ENCODE measurements around the gene UNCX. TPM values are rescaled to one million over a fixed set of nuclear protein-coding genes. Genes with fewer than 3 reads are reported as not detected.

UNCX gene
- total RNA-seq, 1 experiment from 2014 or later = not detected

DNA sequence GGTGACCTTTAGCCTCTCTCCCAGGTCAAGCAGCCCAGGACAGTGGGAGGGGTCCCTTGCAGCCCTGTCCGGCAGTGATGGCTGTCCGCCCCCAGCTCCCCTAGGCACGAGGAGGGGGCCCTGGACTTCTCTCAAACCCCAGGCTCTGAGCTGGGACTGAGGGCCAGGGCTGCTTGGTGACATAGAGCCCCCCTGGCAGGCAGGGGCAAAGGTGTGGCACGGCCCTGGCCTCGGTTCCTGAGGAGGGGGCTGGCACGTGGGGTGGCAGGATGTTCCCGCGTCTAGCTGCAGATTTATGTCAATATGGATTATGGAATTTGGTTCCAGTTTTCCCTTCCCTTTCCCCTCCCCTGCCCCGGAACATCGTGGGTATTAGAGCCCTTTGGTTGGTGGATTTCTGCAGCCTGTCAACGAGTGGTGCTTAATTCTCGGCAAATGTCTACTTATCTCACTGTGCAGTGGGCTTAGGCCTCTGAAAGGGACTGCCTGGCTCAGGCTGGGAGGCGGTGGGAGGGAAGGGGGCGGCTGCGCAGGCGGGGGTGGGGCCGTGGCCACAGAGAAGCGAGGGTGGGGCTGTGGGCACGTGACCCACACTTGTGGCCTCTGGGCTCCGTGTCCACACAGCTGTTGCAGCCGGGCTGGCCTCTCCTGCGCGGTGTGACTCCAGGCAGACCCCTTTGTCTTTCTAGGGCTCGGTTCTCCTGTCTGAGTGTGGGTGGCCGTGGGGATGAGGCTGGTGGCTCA is 19.3 kb downstream of the UNCX start:
- intact Hi-C loops (cut with micrococcal nuclease; ENCODE audit: unreplicated experiment) = no loop called here
- no peak for DNase-seq
- no TSS peak for BruUV-seq (replicated peaks)
- Mint-ChIP-seq H3K27ac (ENCODE audit: unreplicated experiment) (no peak overlapping the region), H3K27me3 (ENCODE audit: unreplicated experiment) (peaks cover 100% of the 10 kb centered on the region), H3K4me1 (ENCODE audit: low read depth, unreplicated experiment) (peaks cover 12% of the 10 kb centered on the region), H3K9me3 (ENCODE audit: low read depth, unreplicated experiment) (no peaks in the 10 kb centered on the region), H3K36me3 (ENCODE audit: insufficient read depth, unreplicated experiment) (peaks cover 4% of the 10 kb centered on the region), H3K4me3 (ENCODE audit: low read depth, unreplicated experiment) (no peak overlapping the region)
- TF ChIP-seq, protein P1, sequence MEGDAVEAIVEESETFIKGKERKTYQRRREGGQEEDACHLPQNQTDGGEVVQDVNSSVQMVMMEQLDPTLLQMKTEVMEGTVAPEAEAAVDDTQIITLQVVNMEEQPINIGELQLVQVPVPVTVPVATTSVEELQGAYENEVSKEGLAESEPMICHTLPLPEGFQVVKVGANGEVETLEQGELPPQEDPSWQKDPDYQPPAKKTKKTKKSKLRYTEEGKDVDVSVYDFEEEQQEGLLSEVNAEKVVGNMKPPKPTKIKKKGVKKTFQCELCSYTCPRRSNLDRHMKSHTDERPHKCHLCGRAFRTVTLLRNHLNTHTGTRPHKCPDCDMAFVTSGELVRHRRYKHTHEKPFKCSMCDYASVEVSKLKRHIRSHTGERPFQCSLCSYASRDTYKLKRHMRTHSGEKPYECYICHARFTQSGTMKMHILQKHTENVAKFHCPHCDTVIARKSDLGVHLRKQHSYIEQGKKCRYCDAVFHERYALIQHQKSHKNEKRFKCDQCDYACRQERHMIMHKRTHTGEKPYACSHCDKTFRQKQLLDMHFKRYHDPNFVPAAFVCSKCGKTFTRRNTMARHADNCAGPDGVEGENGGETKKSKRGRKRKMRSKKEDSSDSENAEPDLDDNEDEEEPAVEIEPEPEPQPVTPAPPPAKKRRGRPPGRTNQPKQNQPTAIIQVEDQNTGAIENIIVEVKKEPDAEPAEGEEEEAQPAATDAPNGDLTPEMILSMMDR (IDR thresholded peaks at IDR 0.05; ENCODE audit: unreplicated experiment) = no peak
- CTCF ChIA-PET = interaction anchor here (1.3 to 1.8 kb wide), 2 partner anchors 13 to 41 kb away, joined by 3 to 6 read pairs; no protein-coding TSS in a partner anchor

DNA sequence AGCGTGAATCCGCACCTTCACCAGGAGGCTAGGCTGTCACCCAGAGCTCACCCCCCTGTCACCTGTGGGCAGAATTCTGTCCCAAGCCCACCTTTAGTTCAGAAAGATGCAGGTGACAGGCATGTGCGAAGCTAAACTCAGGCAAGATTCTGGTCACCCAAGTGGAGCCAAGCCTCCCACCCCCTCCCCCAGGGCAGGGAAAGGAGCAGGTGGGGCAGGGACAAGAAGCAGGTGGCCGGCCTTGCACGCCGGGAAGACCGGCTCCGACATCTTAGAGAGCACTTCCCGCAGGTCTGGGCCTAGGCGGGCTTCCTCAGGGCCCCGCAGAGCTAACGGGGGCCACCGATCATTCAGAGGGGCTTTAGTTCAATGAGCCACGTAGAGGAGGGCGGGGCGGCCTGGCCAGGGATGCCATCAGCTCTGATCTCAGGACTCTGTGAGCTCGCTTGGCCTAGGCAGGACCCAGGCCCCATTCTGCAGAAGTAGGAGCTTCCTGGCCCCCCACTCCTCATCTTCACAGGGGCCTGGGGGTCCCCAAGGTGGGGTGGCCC is 19.9 kb downstream of the UNCX start:
- BruUV-seq (replicated peaks) = no TSS peak
- intact Hi-C loops (cut with micrococcal nuclease; ENCODE audit: unreplicated experiment) = no loop called here
- H3K4me3 Mint-ChIP-seq (ENCODE audit: low read depth, unreplicated experiment) = no peak overlapping the region

DNA sequence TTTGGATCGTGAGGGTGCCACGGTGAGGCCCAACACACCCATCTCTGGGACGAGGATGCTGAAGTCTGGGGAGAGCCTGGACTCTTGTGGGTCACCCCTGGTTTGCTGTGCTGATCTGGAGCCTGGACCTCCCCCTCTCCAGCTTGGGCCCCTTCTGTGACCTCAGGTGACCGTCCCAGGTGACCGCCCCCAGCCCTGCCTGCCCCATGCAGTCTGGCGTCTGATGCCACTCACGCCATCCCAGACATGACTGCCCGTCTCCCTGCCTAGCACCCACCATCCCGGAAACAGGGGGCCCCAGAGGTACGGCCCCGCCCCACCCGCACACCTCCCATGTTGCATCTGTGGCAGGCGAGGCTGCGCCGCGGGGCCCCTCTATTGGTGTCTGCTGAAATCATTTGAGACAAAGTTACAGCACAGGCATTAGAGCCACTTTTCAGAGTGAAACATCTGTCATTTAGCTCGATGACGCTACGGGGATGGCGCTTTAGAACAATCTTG is 21.1 kb downstream of the UNCX start:
- Mint-ChIP-seq H3K4me1 (ENCODE audit: low read depth, unreplicated experiment) (peaks cover 12% of the 10 kb centered on the region), H3K36me3 (ENCODE audit: insufficient read depth, unreplicated experiment) (no peaks in the 10 kb centered on the region), H3K4me3 (ENCODE audit: low read depth, unreplicated experiment) (peak overlapping the region; percentile 65), H3K9me3 (ENCODE audit: low read depth, unreplicated experiment) (no peaks in the 10 kb centered on the region), H3K27me3 (ENCODE audit: unreplicated experiment) (peaks cover 98% of the 10 kb centered on the region), H3K27ac (ENCODE audit: unreplicated experiment) (no peak overlapping the region)
- TF ChIP-seq, protein P1 (IDR thresholded peaks at IDR 0.05; ENCODE audit: unreplicated experiment) = no peak
- CTCF ChIA-PET = interaction anchor here (0.5 to 1.0 kb wide), 2 partner anchors 9 to 63 kb away, joined by 3 to 4 read pairs; no protein-coding TSS in a partner anchor
- DNase-seq = no peak
- intact Hi-C loops (cut with micrococcal nuclease; ENCODE audit: unreplicated experiment) = no loop called here
- no TSS peak for BruUV-seq (replicated peaks)

More for the DNA sequence above, 19.9 kb downstream of the UNCX start:
- Mint-ChIP-seq H3K27me3 (ENCODE audit: unreplicated experiment) (peaks cover 100% of the 10 kb centered on the region), H3K4me1 (ENCODE audit: low read depth, unreplicated experiment) (peaks cover 12% of the 10 kb centered on the region), H3K27ac (ENCODE audit: unreplicated experiment) (no peak overlapping the region), H3K36me3 (ENCODE audit: insufficient read depth, unreplicated experiment) (peaks cover 3% of the 10 kb centered on the region), H3K9me3 (ENCODE audit: low read depth, unreplicated experiment) (no peaks in the 10 kb centered on the region)
- CTCF ChIA-PET = interaction anchor here (1.3 to 1.8 kb wide), 2 partner anchors 13 to 42 kb away, joined by 3 to 6 read pairs; no protein-coding TSS in a partner anchor
- TF ChIP-seq, protein P1 (IDR thresholded peaks at IDR 0.05; ENCODE audit: unreplicated experiment) = no peak
- DNase-seq = no peak

DNA sequence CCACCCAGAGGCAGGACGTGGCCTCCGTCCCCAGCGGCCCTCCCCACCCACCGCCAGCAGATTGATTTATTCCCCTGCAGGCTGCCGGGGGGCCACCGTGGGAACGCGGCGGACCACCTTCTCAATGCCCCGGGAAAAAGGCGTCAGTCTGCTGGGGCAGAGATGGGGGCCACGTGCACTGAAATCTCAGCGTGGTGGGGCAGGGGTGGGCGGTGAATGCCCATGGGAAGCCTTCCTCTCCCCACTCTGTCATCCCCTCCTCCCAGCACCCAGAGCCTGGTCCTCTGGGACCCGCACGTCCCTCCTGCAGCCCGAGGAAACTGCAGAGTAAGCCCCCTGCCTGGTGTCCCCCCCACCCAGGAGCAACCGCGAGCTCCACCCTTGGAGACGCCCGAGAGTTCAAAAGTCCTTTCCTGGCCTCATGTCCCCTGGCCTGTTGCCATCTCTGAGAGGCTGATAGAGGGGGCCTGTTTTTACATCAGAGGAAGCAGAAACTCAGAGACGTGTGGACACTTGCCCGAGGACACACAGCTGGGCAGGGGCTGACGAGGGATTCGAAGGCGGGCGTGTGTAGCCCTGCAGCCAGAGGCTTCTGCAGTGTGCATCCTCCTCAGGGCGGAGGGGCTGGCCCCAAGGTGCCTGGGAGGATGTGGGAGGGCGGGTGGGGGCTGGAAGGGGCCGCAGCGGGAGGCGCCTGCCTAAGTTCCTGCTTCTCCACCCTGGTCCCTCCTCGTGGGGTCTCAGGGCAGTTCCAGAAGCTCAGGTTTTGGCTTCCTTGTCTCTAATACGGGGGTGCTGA is 21.8 kb downstream of the UNCX start:
- CTCF ChIA-PET = interaction anchor here (1.0 kb wide), 1 partner anchor 62 kb away, joined by 3 read pairs; no protein-coding TSS in a partner anchor
- H3K4me1 Mint-ChIP-seq (ENCODE audit: low read depth, unreplicated experiment) = peaks cover 12% of the 10 kb centered on the region
- H3K36me3 Mint-ChIP-seq (ENCODE audit: insufficient read depth, unreplicated experiment) = no peaks in the 10 kb centered on the region
- H3K9me3 Mint-ChIP-seq (ENCODE audit: low read depth, unreplicated experiment) = no peaks in the 10 kb centered on the region
- TF ChIP-seq, protein P1 (IDR thresholded peaks at IDR 0.05; ENCODE audit: unreplicated experiment) = no peak
- no TSS peak for BruUV-seq (replicated peaks)
- DNase-seq = no peak
- H3K4me3 Mint-ChIP-seq (ENCODE audit: low read depth, unreplicated experiment) = peak overlapping the region; percentile 65
- H3K27ac Mint-ChIP-seq (ENCODE audit: unreplicated experiment) = no peak overlapping the region
- H3K27me3 Mint-ChIP-seq (ENCODE audit: unreplicated experiment) = peaks cover 94% of the 10 kb centered on the region
- intact Hi-C loops (cut with micrococcal nuclease; ENCODE audit: unreplicated experiment) = no loop called here
